HUES64 (cell line): ENCODE data around the gene UMODL1.

ENCODE experiments used
- H3K27ac ChIP-seq: 2 replicates; pipeline ENCODE4 v1.7.0; 2013; ENCODE audit warnings: low read depth, low read length, inconsistent platforms
- H3K27me3 ChIP-seq: 2 replicates; pipeline ENCODE4 v1.6.1; 2013; ENCODE audit warnings: mild to moderate bottlenecking, low read length; ENCODE audit not compliant: insufficient read depth
- H3K36me3 ChIP-seq: 2 replicates; pipeline ENCODE4 v1.6.1; 2013; ENCODE audit warnings: mild to moderate bottlenecking, low read length; ENCODE audit not compliant: insufficient read depth
- H3K4me1 ChIP-seq: 2 replicates; pipeline ENCODE4 v1.6.1; 2013; ENCODE audit warnings: mild to moderate bottlenecking, low read length, moderate library complexity; ENCODE audit not compliant: insufficient read depth
- H3K4me3 ChIP-seq: 2 replicates; pipeline ENCODE4 v1.5.1; 2013; ENCODE audit warnings: mild to moderate bottlenecking, low read length, moderate library complexity
- H3K9ac ChIP-seq: 2 replicates; pipeline ENCODE4 v1.6.1; 2013; ENCODE audit warnings: mild to moderate bottlenecking, low read depth, low read length
- H3K9me3 ChIP-seq: 2 replicates; pipeline ENCODE4 v1.6.1; 2013; ENCODE audit warnings: low read depth, low read length; ENCODE audit not compliant: insufficient read depth
- WGBS: fragments of 150-250, 120-280 bp; methylation state at CpG from one replicate; pipeline ENCODE4 v1.1.7; 2013; ENCODE audit warnings: missing lambda C conversion rate; 5-methylcytosine and 5-hydroxymethylcytosine counted together

Gene UMODL1

GRCh38 chr21:42039470-42039901 lies 31.6 kb upstream of the UMODL1 start:
- H3K9me3 ChIP-seq = no peaks in the 10 kb centered on the region
- H3K36me3 ChIP-seq = no peaks in the 10 kb centered on the region
- 91% methylated on average over 5 of the region's 5 CpGs for WGBS
- H3K4me1 ChIP-seq = no peaks in the 10 kb centered on the region
- H3K9ac ChIP-seq = no peak overlapping the region
- H3K27me3 ChIP-seq = no peaks in the 10 kb centered on the region
- H3K27ac ChIP-seq = no peak overlapping the region
- H3K4me3 ChIP-seq = no peak overlapping the region

- Histone ChIP-seq H3K4me1 (no peaks in the 10 kb centered on the region), H3K27ac (no peak overlapping the region), H3K9me3 (no peaks in the 10 kb centered on the region), H3K27me3 (no peaks in the 10 kb centered on the region), H3K4me3 (no peak overlapping the region), H3K9ac (no peak overlapping the region), H3K36me3 (no peaks in the 10 kb centered on the region)
- WGBS = 77% methylated on average over 12 of the region's 12 CpGs
These were observed 31.2 kb upstream of the UMODL1 start for GRCh38 chr21:42039911-42040351.

- no peak overlapping the region for H3K4me3 ChIP-seq
- no peaks in the 10 kb centered on the region for H3K4me1 ChIP-seq
- H3K36me3 ChIP-seq = no peaks in the 10 kb centered on the region
- H3K9ac ChIP-seq = no peak overlapping the region
- H3K27me3 ChIP-seq = no peaks in the 10 kb centered on the region
- H3K9me3 ChIP-seq = no peaks in the 10 kb centered on the region
- WGBS = 86% methylated on average over 18 of the region's 18 CpGs
- H3K27ac ChIP-seq = no peak overlapping the region
These were observed 30.5 kb upstream of the UMODL1 start for GRCh38 chr21:42040411-42041180.

GRCh38 chr21:42041246-42041645 lies 29.9 kb upstream of the UMODL1 start:
- Histone ChIP-seq H3K9me3 (no peaks in the 10 kb centered on the region), H3K27me3 (no peaks in the 10 kb centered on the region), H3K4me3 (no peak overlapping the region), H3K27ac (no peak overlapping the region), H3K4me1 (no peaks in the 10 kb centered on the region), H3K9ac (no peak overlapping the region), H3K36me3 (no peaks in the 10 kb centered on the region)
- WGBS = 95% methylated on average over 7 of the region's 7 CpGs

- Histone ChIP-seq H3K27ac (no peak overlapping the region), H3K9ac (no peak overlapping the region), H3K4me1 (no peaks in the 10 kb centered on the region), H3K4me3 (no peak overlapping the region), H3K9me3 (no peaks in the 10 kb centered on the region), H3K36me3 (no peaks in the 10 kb centered on the region), H3K27me3 (no peaks in the 10 kb centered on the region)
- whole genome bisulfite sequencing = 71% methylated on average over 4 of the region's 4 CpGs
These were observed 29.4 kb upstream of the UMODL1 start for GRCh38 chr21:42041711-42042110.

GRCh38 chr21:42042651-42043050 lies 28.5 kb upstream of the UMODL1 start:
- no peaks in the 10 kb centered on the region for H3K4me1 ChIP-seq
- no peak overlapping the region for H3K27ac ChIP-seq
- no peaks in the 10 kb centered on the region for H3K36me3 ChIP-seq
- H3K4me3 ChIP-seq = no peak overlapping the region
- no peaks in the 10 kb centered on the region for H3K9me3 ChIP-seq
- 87% methylated on average over 9 of the region's 9 CpGs for WGBS
- no peak overlapping the region for H3K9ac ChIP-seq
- no peaks in the 10 kb centered on the region for H3K27me3 ChIP-seq

GRCh38 chr21:42043201-42043895 lies 27.8 kb upstream of the UMODL1 start:
- Histone ChIP-seq H3K9me3 (no peaks in the 10 kb centered on the region), H3K27me3 (no peaks in the 10 kb centered on the region), H3K4me3 (no peak overlapping the region), H3K4me1 (no peaks in the 10 kb centered on the region), H3K27ac (no peak overlapping the region), H3K36me3 (no peaks in the 10 kb centered on the region), H3K9ac (no peak overlapping the region)
- 88% methylated on average over 16 of the region's 16 CpGs for WGBS

- Histone ChIP-seq H3K27ac (no peak overlapping the region), H3K4me1 (no peaks in the 10 kb centered on the region), H3K36me3 (no peaks in the 10 kb centered on the region), H3K4me3 (no peak overlapping the region), H3K9ac (no peak overlapping the region), H3K9me3 (no peaks in the 10 kb centered on the region), H3K27me3 (no peaks in the 10 kb centered on the region)
- 94% methylated on average over 17 of the region's 17 CpGs for WGBS
These were observed 27.2 kb upstream of the UMODL1 start for GRCh38 chr21:42043961-42044360.

- 95% methylated on average over 5 of the region's 7 CpGs for WGBS
- Histone ChIP-seq H3K9me3 (no peaks in the 10 kb centered on the region), H3K36me3 (no peaks in the 10 kb centered on the region), H3K4me3 (no peak overlapping the region), H3K27ac (no peak overlapping the region), H3K27me3 (no peaks in the 10 kb centered on the region), H3K4me1 (no peaks in the 10 kb centered on the region), H3K9ac (no peak overlapping the region)
These were observed 26.1 kb upstream of the UMODL1 start for GRCh38 chr21:42044871-42045495.

GRCh38 chr21:42047821-42048613 lies 23.1 kb upstream of the UMODL1 start:
- H3K27ac ChIP-seq = no peak overlapping the region
- no peak overlapping the region for H3K9ac ChIP-seq
- H3K27me3 ChIP-seq = no peaks in the 10 kb centered on the region
- H3K36me3 ChIP-seq = no peaks in the 10 kb centered on the region
- no peak overlapping the region for H3K4me3 ChIP-seq
- 92% methylated on average over 16 of the region's 19 CpGs for WGBS
- no peaks in the 10 kb centered on the region for H3K9me3 ChIP-seq
- no peaks in the 10 kb centered on the region for H3K4me1 ChIP-seq
